Vagina (tissue), 2 donors: ENCODE results near the gene POLR3H.

ENCODE experiments used
- CTCF ChIP-seq, 3 experiments: fragments of 450-650 bp in 2 of 3; fragments of 200-600 bp in 1 of 3; sonication (generic) in 1 of 3; IDR thresholded peaks; one replicate each; pipeline ENCODE4 v1.5.1; 2017 to 2019; ENCODE audit warnings: antibody characterized with exemption in 3 of 3, mild to moderate bottlenecking in 2 of 3, moderate library complexity in 2 of 3
- POLR2A ChIP-seq, 2 donors: fragments of 450-650 bp; IDR thresholded peaks; one replicate each; pipeline ENCODE4 v1.6.1; 2017; ENCODE audit warnings: antibody characterized with exemption in 2 of 2, mild to moderate bottlenecking in 2 of 2, moderate library complexity in 2 of 2

GRCh38 chr22:41511521-41511968, 32.7 kb downstream of the POLR3H start:
- TF ChIP-seq CTCF (IDR thresholded peaks at IDR 0.05), result no peak
- TF ChIP-seq POLR2A (IDR thresholded peaks at IDR 0.05), result no peak
